Endothelial cell of umbilical vein (primary cell): Measurements from ENCODE around the gene BMPR1B. TPM values are rescaled to one million over a fixed set of nuclear protein-coding genes. Genes with fewer than 3 reads are reported as not detected.

ENCODE experiments used
- BruUV-seq: library from RNA; stranded (reverse); fragments of 400-500 nt; replicated peaks from 2 replicates; lab custom pipeline; 2021; lab: Mats Ljungman, UMichigan
- CTCF ChIA-PET: fragments of 300-600, 350-600 bp; sonication (Branson Sonifier 250); formaldehyde crosslinking; loops from one replicate; lab custom pipeline; 2021; ENCODE audit warnings: antibody characterized with exemption, inconsistent platforms; lab: Charles Lee
- POLR2A ChIA-PET: fragments of 300-600, 350-600 bp; sonication (Branson Sonifier 250); formaldehyde crosslinking; loops from one replicate; lab custom pipeline; 2021; ENCODE audit warnings: antibody characterized with exemption, inconsistent platforms; lab: Charles Lee
- DNase-seq: peaks from one replicate; pipeline ENCODE4 v3.0.0-alpha.2; 2011; ENCODE audit warnings: low read depth, low spot score
- FAIRE-seq: peaks from 2 replicates; lab custom pipeline; 2011; peaks lifted over from hg19 to GRCh38; lab: Jason Lieb, UNC
- H2AFZ ChIP-seq: 2 replicates; pipeline ENCODE4 v1.6.0; 2012; ENCODE audit warnings: low read depth, low read length, control low read depth, inconsistent platforms
- H3K27ac ChIP-seq: 2 replicates; pipeline ENCODE4 v1.5.1; 2011; ENCODE audit warnings: low read depth, mild to moderate bottlenecking, control low read depth, low read length, moderate library complexity; ENCODE audit not compliant: insufficient read depth
- H3K27me3 ChIP-seq, 2 experiments: 2 replicates each; pipeline versions ENCODE4 v1.6.0 to v1.6.1; 2011; ENCODE audit warnings: low read length in 2 of 2, mixed read lengths in 1 of 2; ENCODE audit not compliant: control insufficient read depth in 2 of 2, insufficient read depth in 2 of 2
- H3K36me3 ChIP-seq, 2 experiments: 2 replicates in 1 of 2; 3 replicates in 1 of 2; pipeline ENCODE4 v1.5.1; 2011; ENCODE audit warnings: low read length in 2 of 2, mild to moderate bottlenecking in 1 of 2, moderate library complexity in 1 of 2; ENCODE audit not compliant: control insufficient read depth in 2 of 2, insufficient read depth in 2 of 2; ENCODE audit errors: extremely low read depth in 1 of 2
- H3K4me1 ChIP-seq: 3 replicates; pipeline ENCODE4 v1.5.1; 2011; ENCODE audit warnings: mild to moderate bottlenecking, low read length; ENCODE audit not compliant: control insufficient read depth, insufficient read depth; ENCODE audit errors: extremely low read depth
- H3K4me2 ChIP-seq: 2 replicates; pipeline ENCODE4 v1.6.1; 2011; ENCODE audit warnings: low read length, control low read depth, mixed read lengths; ENCODE audit not compliant: insufficient read depth
- H3K4me3 ChIP-seq, 3 experiments: fragments of 200-600 bp in 1 of 3; sonication (generic), shearing (Covaris generic) in 1 of 3; replicated peaks in 1 of 3; 2 replicates each; pipeline ENCODE4 v1.5.1; 2011 to 2016; ENCODE audit warnings: control low read depth in 3 of 3, low read length in 3 of 3, mild to moderate bottlenecking in 2 of 3, inconsistent platforms in 1 of 3, low read depth in 1 of 3, moderate library complexity in 1 of 3; ENCODE audit not compliant: insufficient read depth in 1 of 3
- H3K79me2 ChIP-seq: 2 replicates; pipeline ENCODE4 v1.6.0; 2012; ENCODE audit warnings: low read length, inconsistent platforms; ENCODE audit not compliant: control insufficient read depth, insufficient read depth
- H3K9ac ChIP-seq: replicated peaks from 2 replicates; pipeline ENCODE3; 2011; ENCODE audit warnings: low read length, control low read depth; ENCODE audit not compliant: insufficient read depth; ENCODE audit errors: extremely low read depth
- H3K9me1 ChIP-seq: replicated peaks from 3 replicates; pipeline ENCODE4 v1.6.0; 2011; ENCODE audit warnings: mild to moderate bottlenecking, low read length; ENCODE audit not compliant: control insufficient read depth, insufficient read depth; ENCODE audit errors: extremely low read depth
- H3K9me3 ChIP-seq: replicated peaks from 2 replicates; pipeline ENCODE4 v1.5.1; 2012; ENCODE audit warnings: low read length, inconsistent platforms; ENCODE audit not compliant: control insufficient read depth, insufficient read depth
- H4K20me1 ChIP-seq: replicated peaks from 2 replicates; pipeline ENCODE3; 2011; ENCODE audit warnings: mild to moderate bottlenecking, low read length; ENCODE audit not compliant: control insufficient read depth, insufficient read depth; ENCODE audit errors: extremely low read depth
- EZH2 ChIP-seq: IDR thresholded peaks from 2 replicates; pipeline ENCODE4 v1.6.1; 2012; ENCODE audit warnings: borderline replicate concordance, low read depth, mild to moderate bottlenecking, moderate library complexity, low read length, inconsistent platforms; ENCODE audit not compliant: severe bottlenecking
- FOS ChIP-seq: IDR thresholded peaks from 2 replicates; pipeline ENCODE4 v1.6.1; 2011; ENCODE audit warnings: mild to moderate bottlenecking, low read length, moderate library complexity, borderline replicate concordance; ENCODE audit not compliant: insufficient read depth
- GATA2 ChIP-seq: IDR thresholded peaks from 2 replicates; pipeline ENCODE4 v1.7.0; 2011; ENCODE audit warnings: low read depth, mild to moderate bottlenecking, moderate library complexity, mixed read lengths, low read length; ENCODE audit not compliant: insufficient read length, insufficient read depth
- JUN ChIP-seq: IDR thresholded peaks from 2 replicates; pipeline ENCODE4 v1.6.1; 2011; ENCODE audit warnings: borderline replicate concordance, low read depth; ENCODE audit not compliant: insufficient read length, insufficient read depth
- MAX ChIP-seq: IDR thresholded peaks from 2 replicates; pipeline ENCODE4 v1.6.1; 2011; ENCODE audit not compliant: insufficient read depth, insufficient read length
- MYC ChIP-seq: IDR thresholded peaks from one replicate; pipeline ENCODE4 v1.6.1; 2011; ENCODE audit warnings: mild to moderate bottlenecking, low read depth, low read length
- POLR2A ChIP-seq: IDR thresholded peaks from 2 replicates; pipeline ENCODE4 v1.6.1; 2012; ENCODE audit warnings: low read depth, mild to moderate bottlenecking, control low read depth, low read length
- POLR2AphosphoS5 ChIP-seq: IDR thresholded peaks from 2 replicates; pipeline ENCODE4 v1.6.1; 2012; ENCODE audit warnings: low read depth, mild to moderate bottlenecking, control low read depth, low read length, moderate library complexity; ENCODE audit not compliant: insufficient read depth
- dilution Hi-C: fragments of 300-500 bp; cut with MboI; formaldehyde crosslinking; loops from one replicate; pipeline ENCODE4 v1.15.0; 2019; ENCODE audit warnings: low sequenced_read_pairs; ENCODE audit not compliant: extremely low pct_ligation_motif_present
- intact Hi-C: fragments of 100-400 bp; cut with micrococcal nuclease; formaldehyde crosslinking; loops from one replicate; pipeline ENCODE4 v1.10.0; 2022
- polyA plus RNA-seq, 4 experiments: library from polyadenylated mRNA; depleted of rRNA in 3 of 4; stranded (reverse) in 3 of 4; unstranded in 1 of 4; fragments of >200 nt; gene quantifications; 2 replicates each; pipeline versions ENCODE4 v1.2.1 to v1.2.3, GENCODE V29; 2011 to 2012; ENCODE audit warnings: missing spikeins in 1 of 4
- total RNA-seq: library from RNA; stranded (reverse); gene quantifications from 2 replicates; pipeline ENCODE4 v1.2.3, GENCODE V29; 2021
- TF ChIP-seq, protein P1 (sequence below), 2 donors: IDR thresholded peaks; 1 replicate in 1 of 2; 2 replicates in 1 of 2; pipeline ENCODE4 v1.5.1; 2011; ENCODE audit warnings: low read length in 2 of 2, mild to moderate bottlenecking in 2 of 2, moderate library complexity in 2 of 2, control low read depth in 1 of 2, inconsistent platforms in 1 of 2, low read depth in 1 of 2; ENCODE audit not compliant: insufficient read depth in 1 of 2; ENCODE audit errors: extremely low read depth in 1 of 2

The BMPR1B gene
- total and polyA plus RNA-seq, 2 donors (not counting 3 experiments of a cell fraction or from before 2014, with no cell fraction given), result 0.28 to 2.1 TPM

GRCh38 chr4:94814237-94814636, 56.5 kb downstream of the BMPR1B start:
- no peaks in the 10 kb centered on the region for H3K9me1 ChIP-seq
- BruUV-seq, result no TSS peak
- H3K4me3 ChIP-seq, result no peak overlapping the region
- H3K27me3 ChIP-seq, result no peaks in the 10 kb centered on the region
- POLR2A ChIA-PET, result no interaction called here
- no peak overlapping the region for H2AFZ ChIP-seq
- H3K9me3 ChIP-seq, result no peaks in the 10 kb centered on the region
- H3K36me3 ChIP-seq, result no peaks in the 10 kb centered on the region
- H3K79me2 ChIP-seq, result no peaks in the 10 kb centered on the region
- H4K20me1 ChIP-seq, result no peaks in the 10 kb centered on the region
- H3K4me1 ChIP-seq, result no peaks in the 10 kb centered on the region
- no peak overlapping the region for H3K4me2 ChIP-seq
- dilution Hi-C loops, result no loop called here
- intact Hi-C loops, result no loop called here
- FAIRE-seq, result no peak
- no peak overlapping the region for H3K9ac ChIP-seq
- no peak overlapping the region for H3K27ac ChIP-seq
- CTCF ChIA-PET, result no interaction called here
- DNase-seq, result no peak
- no peak for TF ChIP-seq FOS
- TF ChIP-seq MYC, result no peak
- no peak for TF ChIP-seq POLR2AphosphoS5
- TF ChIP-seq, protein P1, sequence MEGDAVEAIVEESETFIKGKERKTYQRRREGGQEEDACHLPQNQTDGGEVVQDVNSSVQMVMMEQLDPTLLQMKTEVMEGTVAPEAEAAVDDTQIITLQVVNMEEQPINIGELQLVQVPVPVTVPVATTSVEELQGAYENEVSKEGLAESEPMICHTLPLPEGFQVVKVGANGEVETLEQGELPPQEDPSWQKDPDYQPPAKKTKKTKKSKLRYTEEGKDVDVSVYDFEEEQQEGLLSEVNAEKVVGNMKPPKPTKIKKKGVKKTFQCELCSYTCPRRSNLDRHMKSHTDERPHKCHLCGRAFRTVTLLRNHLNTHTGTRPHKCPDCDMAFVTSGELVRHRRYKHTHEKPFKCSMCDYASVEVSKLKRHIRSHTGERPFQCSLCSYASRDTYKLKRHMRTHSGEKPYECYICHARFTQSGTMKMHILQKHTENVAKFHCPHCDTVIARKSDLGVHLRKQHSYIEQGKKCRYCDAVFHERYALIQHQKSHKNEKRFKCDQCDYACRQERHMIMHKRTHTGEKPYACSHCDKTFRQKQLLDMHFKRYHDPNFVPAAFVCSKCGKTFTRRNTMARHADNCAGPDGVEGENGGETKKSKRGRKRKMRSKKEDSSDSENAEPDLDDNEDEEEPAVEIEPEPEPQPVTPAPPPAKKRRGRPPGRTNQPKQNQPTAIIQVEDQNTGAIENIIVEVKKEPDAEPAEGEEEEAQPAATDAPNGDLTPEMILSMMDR (IDR thresholded peaks at IDR 0.05; ENCODE audit: extremely low read depth in 1 of 2, insufficient read depth in 1 of 2, low read depth in 1 of 2, low read length in 2 of 2), result no peak
- TF ChIP-seq EZH2, result no peak
- TF ChIP-seq JUN, result no peak
- TF ChIP-seq POLR2A, result no peak
- TF ChIP-seq MAX, result no peak
- TF ChIP-seq GATA2, result no peak
